ENCODE results near the gene TLR7.

Gene TLR7

GRCh38 chrX:12871257-12871656, 4.4 kb downstream of the TLR7 start:
- H3K9me3 Mint-ChIP-seq, result peaks cover 45% of the 10 kb centered on the region
- no peaks in the 10 kb centered on the region for H3K36me3 Mint-ChIP-seq (ENCODE audit: low read depth)
- H3K4me1 Mint-ChIP-seq, result peaks cover 7% of the 10 kb centered on the region
- no peaks in the 10 kb centered on the region for H3K27me3 Mint-ChIP-seq (ENCODE audit: low read depth, poor library complexity)
- H3K27ac Mint-ChIP-seq, result no peak overlapping the region
- H3K4me3 Mint-ChIP-seq, result no peak overlapping the region
- DNase-seq, result no peak
- TF ChIP-seq CTCF (IDR thresholded peaks at IDR 0.05), result no peak

GRCh38 chrX:12872741-12873140, 5.9 kb downstream of the TLR7 start:
- no peaks in the 10 kb centered on the region for H3K36me3 Mint-ChIP-seq (ENCODE audit: low read depth)
- H3K27ac Mint-ChIP-seq, result no peak overlapping the region
- H3K4me1 Mint-ChIP-seq, result peaks cover 13% of the 10 kb centered on the region
- TF ChIP-seq CTCF (IDR thresholded peaks at IDR 0.05), result no peak
- no peaks in the 10 kb centered on the region for H3K27me3 Mint-ChIP-seq (ENCODE audit: low read depth, poor library complexity)
- DNase-seq, result no peak
- no peak overlapping the region for H3K4me3 Mint-ChIP-seq
- H3K9me3 Mint-ChIP-seq, result peaks cover 46% of the 10 kb centered on the region

- Mint-ChIP-seq H3K27me3 (ENCODE audit: low read depth, poor library complexity) (no peaks in the 10 kb centered on the region), H3K4me3 (no peak overlapping the region), H3K9me3 (peaks cover 33% of the 10 kb centered on the region), H3K36me3 (ENCODE audit: low read depth) (no peaks in the 10 kb centered on the region), H3K27ac (peak overlapping the region; percentile 19), H3K4me1 (peaks cover 14% of the 10 kb centered on the region)
- TF ChIP-seq CTCF (IDR thresholded peaks at IDR 0.05), result no peak
- no peak for DNase-seq
Observed at GRCh38 chrX:12874581-12874980, 7.7 kb downstream of the TLR7 start.

GRCh38 chrX:12877386-12877785, 10.5 kb downstream of the TLR7 start:
- H3K4me3 Mint-ChIP-seq, result no peak overlapping the region

GRCh38 chrX:12878536-12878935, 11.7 kb downstream of the TLR7 start:
- no peak for DNase-seq
- H3K27ac Mint-ChIP-seq, result no peak overlapping the region
- no peak for TF ChIP-seq CTCF (IDR thresholded peaks at IDR 0.05)
- H3K36me3 Mint-ChIP-seq (ENCODE audit: low read depth), result no peaks in the 10 kb centered on the region
- H3K4me1 Mint-ChIP-seq, result peaks cover 14% of the 10 kb centered on the region
- H3K4me3 Mint-ChIP-seq, result no peak overlapping the region
- no peaks in the 10 kb centered on the region for H3K27me3 Mint-ChIP-seq (ENCODE audit: low read depth, poor library complexity)
- peaks cover 24% of the 10 kb centered on the region for H3K9me3 Mint-ChIP-seq

More at GRCh38 chrX:12877386-12877785, 10.5 kb downstream of the TLR7 start:
- Mint-ChIP-seq H3K27me3 (ENCODE audit: low read depth, poor library complexity) (no peaks in the 10 kb centered on the region), H3K4me1 (peaks cover 14% of the 10 kb centered on the region), H3K27ac (peak overlapping the region; percentile 51), H3K36me3 (ENCODE audit: low read depth) (no peaks in the 10 kb centered on the region), H3K9me3 (peaks cover 32% of the 10 kb centered on the region)
- no peak for TF ChIP-seq CTCF (IDR thresholded peaks at IDR 0.05)
- no peak for DNase-seq

- peaks cover 12% of the 10 kb centered on the region for H3K27me3 Mint-ChIP-seq (ENCODE audit: low read depth, poor library complexity)
- DNase-seq, result no peak
- peaks cover 19% of the 10 kb centered on the region for H3K9me3 Mint-ChIP-seq
- no peak overlapping the region for H3K4me3 Mint-ChIP-seq
- H3K36me3 Mint-ChIP-seq (ENCODE audit: low read depth), result no peaks in the 10 kb centered on the region
- H3K4me1 Mint-ChIP-seq, result peaks cover 7% of the 10 kb centered on the region
- H3K27ac Mint-ChIP-seq, result no peak overlapping the region
- TF ChIP-seq CTCF (IDR thresholded peaks at IDR 0.05), result no peak
Observed at GRCh38 chrX:12881914-12882313, 15.0 kb downstream of the TLR7 start.

All from nephron progenitor cell (in vitro differentiated cells).